GM12873 (cell line): ENCODE measurements around the gene FEZF1.

ENCODE experiments used
- TF ChIP-seq, protein P1 (sequence below): IDR thresholded peaks from 2 replicates; pipeline ENCODE4 v1.5.1; 2012; ENCODE audit warnings: low read depth, mild to moderate bottlenecking, moderate library complexity, low read length, control low read depth; ENCODE audit not compliant: insufficient read depth; ENCODE audit errors: missing control alignments

The FEZF1 gene

GRCh38 chr7:122304319-122304975 lies at the start of gene FEZF1:
FEZF1 (minus strand) TSS chr7:122304750; CDS start chr7:122304437, 313 bp downstream.
- TF ChIP-seq, protein P1, sequence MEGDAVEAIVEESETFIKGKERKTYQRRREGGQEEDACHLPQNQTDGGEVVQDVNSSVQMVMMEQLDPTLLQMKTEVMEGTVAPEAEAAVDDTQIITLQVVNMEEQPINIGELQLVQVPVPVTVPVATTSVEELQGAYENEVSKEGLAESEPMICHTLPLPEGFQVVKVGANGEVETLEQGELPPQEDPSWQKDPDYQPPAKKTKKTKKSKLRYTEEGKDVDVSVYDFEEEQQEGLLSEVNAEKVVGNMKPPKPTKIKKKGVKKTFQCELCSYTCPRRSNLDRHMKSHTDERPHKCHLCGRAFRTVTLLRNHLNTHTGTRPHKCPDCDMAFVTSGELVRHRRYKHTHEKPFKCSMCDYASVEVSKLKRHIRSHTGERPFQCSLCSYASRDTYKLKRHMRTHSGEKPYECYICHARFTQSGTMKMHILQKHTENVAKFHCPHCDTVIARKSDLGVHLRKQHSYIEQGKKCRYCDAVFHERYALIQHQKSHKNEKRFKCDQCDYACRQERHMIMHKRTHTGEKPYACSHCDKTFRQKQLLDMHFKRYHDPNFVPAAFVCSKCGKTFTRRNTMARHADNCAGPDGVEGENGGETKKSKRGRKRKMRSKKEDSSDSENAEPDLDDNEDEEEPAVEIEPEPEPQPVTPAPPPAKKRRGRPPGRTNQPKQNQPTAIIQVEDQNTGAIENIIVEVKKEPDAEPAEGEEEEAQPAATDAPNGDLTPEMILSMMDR = no peak

GRCh38 chr7:122352454-122352853 lies 47.9 kb upstream of the FEZF1 start:
- TF ChIP-seq, protein P1 = no peak

DNA sequence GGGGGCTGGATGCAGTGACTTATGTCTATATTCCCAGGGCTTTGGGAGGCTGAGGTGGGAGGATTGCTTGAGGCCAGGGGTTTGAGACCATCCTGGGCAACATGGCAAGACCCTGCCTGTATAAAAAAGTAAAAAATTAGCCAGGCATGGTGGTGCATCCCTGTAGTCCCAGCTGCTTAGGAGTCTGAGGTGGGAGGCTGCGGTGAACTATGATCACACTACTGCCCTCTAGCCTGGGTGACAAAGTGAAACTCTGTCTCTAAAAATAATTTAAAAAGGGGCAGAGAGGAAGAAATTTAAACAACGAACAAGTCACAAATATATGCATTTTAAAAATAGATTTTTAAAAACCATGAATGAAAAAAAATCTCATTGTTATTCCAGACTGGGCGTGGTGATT lies 46.2 kb upstream of the FEZF1 start:
- TF ChIP-seq, protein P1 = no peak

- TF ChIP-seq, protein P1 = no peak
These were observed 39.7 kb upstream of the FEZF1 start for GRCh38 chr7:122344303-122344620.

- TF ChIP-seq, protein P1 = no peak
These were observed 39.2 kb upstream of the FEZF1 start for GRCh38 chr7:122343601-122344302.

DNA sequence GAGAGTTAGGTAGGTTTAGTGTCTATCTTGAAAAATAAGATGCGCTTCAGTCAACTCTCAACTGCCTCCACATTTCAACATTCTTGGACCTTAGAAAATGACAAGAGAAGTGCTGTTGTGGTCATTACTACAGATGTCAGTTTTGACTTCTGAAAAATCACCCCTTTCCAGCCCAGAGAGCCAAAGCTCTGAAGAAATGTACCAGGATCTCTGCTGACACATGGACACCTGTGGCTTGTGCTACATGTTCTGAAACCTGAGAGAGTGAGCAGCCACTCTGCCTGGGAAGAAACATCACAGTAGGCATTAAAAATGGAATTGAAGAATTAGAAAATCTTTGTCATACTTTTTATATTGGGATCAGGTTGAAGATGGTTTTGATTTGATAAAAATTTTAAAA lies 35.9 kb upstream of the FEZF1 start:
- TF ChIP-seq, protein P1 = no peak

GRCh38 chr7:122339145-122339904 lies 34.8 kb upstream of the FEZF1 start:
- TF ChIP-seq, protein P1 = no peak
